AML-193 (cell line): ENCODE results near the gene NQO2.
"Not testable (repeated sequence)": the region's sequence is repeated elsewhere in the genome, so short reads cannot be mapped to it uniquely, and the experiment has no call there.

ENCODE experiments used
- DNase-seq, 2 experiments: peaks; one replicate each; lab custom pipeline; 2025; lab: John Stamatoyannopoulos, UW

The NQO2 gene

GRCh38 chr6:2989332-2990247, 10.1 kb upstream of the NQO2 start:
- peak; percentile 98 to 99 for DNase-seq

GRCh38 chr6:2990248-2990931, 9.3 kb upstream of the NQO2 start:
- DNase-seq = peak; percentile 26 to 41

DNA sequence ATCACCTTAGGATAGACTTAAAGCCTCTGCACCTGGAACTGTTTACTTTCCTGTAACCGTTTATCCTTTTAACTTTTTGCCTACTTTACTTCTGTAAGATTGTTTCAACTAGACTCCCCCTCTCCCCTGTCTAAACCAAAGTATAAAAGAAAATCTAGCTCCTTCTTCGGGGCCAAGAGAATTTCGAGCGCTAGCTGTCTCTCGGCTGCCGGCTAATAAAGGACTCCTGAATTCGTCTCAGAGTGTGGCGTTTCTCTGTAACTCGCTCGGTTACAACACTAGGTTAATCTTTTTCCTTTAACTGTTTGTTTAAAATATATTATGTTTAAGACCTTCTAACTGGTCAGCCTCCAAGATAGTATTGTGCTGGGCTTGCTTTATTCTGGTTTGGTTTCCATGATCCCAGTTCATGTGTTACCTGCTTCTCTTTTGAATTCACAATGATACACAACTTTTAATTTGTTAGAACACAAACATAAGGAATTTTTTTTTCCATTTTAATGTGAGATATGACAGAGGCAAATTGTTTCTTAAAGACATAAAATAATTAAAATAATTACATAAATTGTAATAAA, 8.7 kb upstream of the NQO2 start:
- peak in 1 of 2 experiments; percentile 42 for DNase-seq

DNA sequence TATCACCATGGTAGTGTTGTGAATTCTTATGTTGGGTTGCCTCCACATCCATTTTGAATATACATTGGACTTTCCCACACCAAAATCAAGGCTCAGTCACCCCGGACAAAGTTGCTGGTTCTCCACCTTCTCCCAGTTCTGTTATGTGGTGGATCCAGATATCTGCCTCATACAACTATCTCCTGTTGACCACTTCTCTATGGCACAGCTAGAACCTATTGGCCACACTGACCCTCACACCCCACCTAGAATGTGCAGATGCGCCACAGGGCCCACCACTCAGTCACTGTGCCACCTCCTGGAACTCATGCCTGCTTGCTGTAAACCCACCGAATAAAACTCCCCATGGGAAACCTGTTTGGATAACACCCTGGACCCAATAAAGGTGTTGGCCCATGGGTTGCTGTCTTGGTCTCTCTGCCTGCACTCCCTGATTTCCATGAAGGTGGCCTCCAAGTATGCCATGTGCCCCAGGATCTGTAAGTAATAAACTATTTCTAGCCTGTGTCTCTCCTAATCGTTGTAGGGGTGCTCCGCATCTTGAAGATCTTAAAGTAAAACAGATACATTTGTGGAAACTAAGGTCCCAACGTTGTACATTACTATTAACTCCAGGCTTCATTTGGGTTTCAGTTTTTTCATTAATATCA, 7.2 kb upstream of the NQO2 start:
- no peak for DNase-seq

DNA sequence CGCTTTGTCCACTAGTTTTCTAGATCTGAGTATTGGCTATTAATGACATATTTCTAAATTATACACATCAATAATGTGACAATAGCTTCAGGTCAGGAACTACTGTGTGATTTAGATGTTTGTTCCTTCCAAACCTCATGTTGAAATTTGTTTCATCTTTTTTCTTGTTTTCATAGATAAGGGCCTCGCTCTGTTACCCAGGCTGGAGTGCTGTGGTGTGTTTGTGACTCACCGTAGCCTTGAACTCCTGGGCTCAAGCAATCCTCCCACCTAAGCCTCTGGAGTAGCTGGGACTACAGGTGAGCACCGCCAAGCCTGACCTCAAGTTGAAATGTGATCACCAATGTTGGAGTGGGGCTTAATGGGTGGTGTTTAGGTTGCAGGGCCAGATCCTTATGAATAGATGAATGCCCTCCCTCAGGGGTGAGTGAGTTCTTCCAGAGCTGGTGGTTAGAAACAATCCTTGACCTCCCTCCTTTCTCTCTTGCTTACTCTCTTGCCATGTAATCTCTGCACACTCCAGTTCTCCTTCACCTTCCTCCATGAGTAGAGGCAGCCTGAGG, 5.9 kb upstream of the NQO2 start:
- no peak for DNase-seq

GRCh38 chr6:2998249-2998997, 1.3 kb upstream of the NQO2 start:
- not testable (repeated sequence) for DNase-seq

DNA sequence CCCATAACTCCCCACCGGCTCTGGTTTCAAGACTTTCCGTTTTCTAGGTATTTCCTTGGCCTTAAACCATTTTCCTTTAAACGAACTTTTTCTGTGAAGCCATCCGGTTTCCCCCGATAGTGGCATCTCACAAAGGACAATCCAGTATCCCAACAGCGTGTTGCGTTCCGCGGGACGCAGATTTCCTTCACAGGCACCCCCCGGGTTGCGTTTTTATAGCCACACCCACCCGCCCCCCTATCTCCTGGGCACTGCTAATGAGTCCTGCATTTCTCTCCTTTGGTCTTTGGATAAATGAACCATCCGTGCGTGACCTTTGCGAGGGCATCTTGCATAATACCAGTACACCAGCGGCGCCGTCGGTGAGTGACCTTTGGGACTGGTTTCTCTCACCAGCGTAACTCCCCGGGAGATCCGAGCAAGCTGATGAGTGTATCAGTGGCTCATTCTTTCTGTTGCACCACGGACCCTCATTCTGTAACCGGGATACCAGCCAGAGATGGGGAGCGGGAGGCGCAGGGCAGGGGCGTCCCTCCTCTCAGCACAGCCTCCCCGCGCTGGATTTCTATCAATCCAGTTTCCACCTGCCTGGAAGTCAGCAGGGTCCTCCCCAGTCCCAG, 586 bp upstream of the NQO2 start:
- DNase-seq = peak; percentile 71 to 78

- DNase-seq = no peak
These were observed 1.6 kb downstream of the NQO2 start for GRCh38 chr6:3001146-3001772.

GRCh38 chr6:3001773-3002293, 2.1 kb downstream of the NQO2 start:
- peak; percentile 99 for DNase-seq

GRCh38 chr6:3003226-3003625, 3.5 kb downstream of the NQO2 start:
- not testable (repeated sequence) for DNase-seq

GRCh38 chr6:3005077-3005476, 5.4 kb downstream of the NQO2 start:
- no peak for DNase-seq

GRCh38 chr6:3005874-3006273, 6.2 kb downstream of the NQO2 start:
- no peak for DNase-seq

DNA sequence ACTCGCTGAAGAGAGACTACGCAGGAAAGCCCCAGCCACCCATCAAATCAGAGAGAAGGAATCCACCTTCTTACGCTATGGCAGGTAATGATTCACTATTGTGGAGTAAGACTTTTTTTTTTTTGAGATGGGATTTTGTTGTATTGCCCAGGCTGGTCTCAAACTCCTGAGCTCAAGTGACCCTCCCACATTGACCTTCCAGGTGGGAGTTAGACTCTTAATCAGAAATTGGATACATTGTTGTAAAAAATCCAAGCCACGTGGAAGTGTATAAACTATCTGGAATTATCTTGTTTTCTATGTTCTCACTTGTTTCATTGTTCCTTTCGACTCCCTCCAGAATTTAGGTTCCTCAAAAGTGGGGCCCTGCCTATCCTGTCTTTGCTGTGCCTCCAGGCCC, 6.8 kb downstream of the NQO2 start:
- DNase-seq = no peak

DNA sequence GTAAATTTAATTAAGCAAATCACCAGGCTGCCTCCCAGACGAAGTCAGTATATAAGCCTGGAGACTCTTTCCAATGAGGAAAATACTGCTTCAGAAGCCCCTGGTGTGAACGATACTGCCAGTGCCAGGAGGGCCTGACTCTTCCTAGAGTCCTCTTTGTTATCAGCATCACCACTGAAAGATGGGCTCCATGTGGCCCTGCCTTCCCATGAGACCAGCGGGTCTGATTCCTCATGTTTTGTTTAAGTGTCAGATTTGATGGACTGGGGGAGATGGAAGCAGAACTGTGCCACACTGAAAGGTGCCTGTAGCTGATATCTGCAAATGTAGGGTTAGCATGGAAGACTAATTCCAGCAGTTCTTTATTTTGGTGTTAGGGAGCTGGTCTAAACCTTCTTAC, 7.9 kb downstream of the NQO2 start:
- no peak for DNase-seq

DNA sequence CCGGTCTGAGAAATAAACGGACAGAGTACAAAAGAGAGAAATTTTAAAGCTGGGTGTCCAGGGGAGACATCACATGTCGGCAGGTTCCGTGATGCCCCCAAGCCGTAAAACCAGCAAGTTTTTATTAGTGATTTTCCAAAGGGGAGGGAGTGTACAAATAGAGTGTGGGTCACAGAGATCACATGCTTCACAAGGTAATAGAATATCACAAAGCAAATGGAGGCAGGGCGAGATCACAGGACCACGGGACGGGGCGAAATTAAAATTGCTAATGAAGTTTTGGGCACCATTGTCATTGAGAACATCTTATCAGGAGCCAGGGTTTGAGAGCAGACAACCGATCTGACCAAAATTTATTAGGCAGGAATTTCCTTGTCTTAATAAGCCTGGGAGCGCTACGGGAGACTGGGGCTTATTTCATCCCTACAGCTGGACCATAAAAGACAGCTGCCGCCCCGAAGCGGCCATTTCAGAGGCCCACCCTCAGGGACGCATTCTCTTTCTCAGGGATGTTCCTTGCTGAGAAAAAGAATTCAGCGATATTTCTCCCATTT, 9.1 kb downstream of the NQO2 start:
- DNase-seq = not testable (repeated sequence)

GRCh38 chr6:3009930-3010329, 10.2 kb downstream of the NQO2 start:
- no peak for DNase-seq

- no peak for DNase-seq
These were observed 11.5 kb downstream of the NQO2 start for GRCh38 chr6:3011158-3011557.

DNA sequence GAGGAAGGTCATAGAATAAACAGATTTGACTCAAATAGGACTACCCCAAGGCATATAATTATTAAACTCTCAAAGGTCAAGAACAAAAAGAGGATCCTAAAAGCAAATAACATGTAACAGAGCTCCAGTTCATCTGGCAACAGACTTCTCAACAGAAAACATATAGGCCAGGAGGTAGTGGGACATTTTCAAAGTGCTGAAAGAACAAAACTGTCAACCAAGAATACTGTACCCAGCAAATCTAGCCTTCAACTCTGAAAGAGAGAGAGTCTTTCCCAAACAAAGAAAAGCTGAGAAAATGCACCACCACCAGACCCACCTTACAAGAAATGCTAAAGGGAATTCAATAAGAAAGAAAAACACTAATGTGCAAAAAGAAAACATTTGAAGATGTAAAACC, 11.9 kb downstream of the NQO2 start:
- DNase-seq = no peak

DNA sequence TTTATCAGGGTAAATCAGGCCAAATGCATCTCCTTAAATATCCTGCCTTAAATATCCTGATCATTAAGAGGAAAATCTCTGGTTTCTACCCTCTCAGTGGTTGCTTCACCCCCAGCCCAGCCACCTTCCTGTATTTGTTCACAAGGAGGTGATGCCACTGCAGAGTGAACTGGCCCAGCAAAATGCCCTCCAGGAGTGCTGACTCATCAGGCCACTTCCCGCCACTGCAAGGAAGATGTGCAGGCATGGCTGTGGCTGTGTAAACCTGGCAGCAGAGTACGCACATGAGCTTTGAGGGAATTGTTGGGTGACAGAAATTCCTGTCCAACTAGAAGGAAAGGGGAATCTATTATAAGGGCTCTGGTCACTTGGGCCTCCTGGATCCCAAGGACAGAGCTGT, 13.8 kb downstream of the NQO2 start:
- DNase-seq = peak; percentile 96
